PC-9 (cell line): ENCODE results near the gene CHST15.

Source experiments
- CTCF ChIP-seq: fragments of 200-600 bp; sonication (generic); conservative IDR thresholded peaks from 2 replicates; pipeline ENCODE4 v1.6.1; 2017; ENCODE audit warnings: mixed run types, antibody characterized with exemption, mild to moderate bottlenecking, moderate library complexity
- EZH2 ChIP-seq: fragments of 200-600 bp; sonication (generic); IDR thresholded peaks from 2 replicates; pipeline ENCODE4 v1.8.0; 2017; ENCODE audit warnings: antibody characterized with exemption, low read depth

GRCh38 chr10:124094419-124094785, 1.0 kb upstream of the CHST15 start:
- TF ChIP-seq EZH2 (no peak), CTCF (no peak)
